Upper lobe of right lung (tissue), 1 donor: ENCODE measurements around the gene AXL. TPM values are rescaled to one million over a fixed set of nuclear protein-coding genes. Genes with fewer than 3 reads are reported as not detected.

Experiments
- ATAC-seq: fragments of 200-7000 bp; cut with Tn5 transposase; one replicate; pipeline ENCODE4 v1.9.1; 2020; ENCODE audit warnings: mild to moderate bottlenecking, moderate library complexity
- DNase-seq: peaks from one replicate; pipeline ENCODE4 v3.0.0-alpha.2; 2020
- H3K27ac ChIP-seq: fragments of 200-600 bp; one replicate; pipeline ENCODE4 v1.8.0; 2022
- H3K27me3 ChIP-seq: fragments of 200-600 bp; one replicate; pipeline ENCODE4 v1.8.0; 2022; ENCODE audit warnings: mild to moderate bottlenecking
- H3K36me3 ChIP-seq: fragments of 200-600 bp; one replicate; pipeline ENCODE4 v1.8.0; 2022
- H3K4me1 ChIP-seq: fragments of 200-600 bp; one replicate; pipeline ENCODE4 v1.8.0; 2022
- H3K4me3 ChIP-seq: fragments of 200-600 bp; one replicate; pipeline ENCODE4 v1.8.0; 2022; ENCODE audit warnings: mild to moderate bottlenecking
- H3K9me3 ChIP-seq: fragments of 200-600 bp; one replicate; pipeline ENCODE4 v1.8.0; 2022
- intact Hi-C: fragments of 100-400 bp; cut with DNase I; formaldehyde crosslinking; loops from one replicate; pipeline ENCODE4 v1.11.0; 2022
- total RNA-seq: library from RNA; stranded (reverse); fragmentation: NEBNext Ultra II Directional; extraction: Animal tissue kit (Norgen Biotek cat#: 25700); gene quantifications from one replicate; pipeline ENCODE4 v1.2.1, GENCODE V29; 2021
- TF ChIP-seq, protein P1 (sequence below): fragments of 200-600 bp; IDR thresholded peaks from one replicate; pipeline ENCODE4 v1.8.0; 2022; ENCODE audit warnings: antibody characterized with exemption
- donor health status: DM: no; HTN: yes; CAD: no; lungs with severe emphysema.

Gene AXL
- total RNA-seq, 1 donor from 2014 or later: 59.1 TPM

GRCh38 chr19:41307090-41307875 lies 88.3 kb downstream of the AXL start:
- DNase-seq (no peak), ATAC-seq (no peak)
- Histone ChIP-seq H3K4me3 (peak overlapping the region; percentile 10), H3K27me3 (no peaks in the 10 kb centered on the region), H3K27ac (peak overlapping the region; percentile 79), H3K9me3 (no peaks in the 10 kb centered on the region), H3K4me1 (peaks cover 40% of the 10 kb centered on the region), H3K36me3 (peaks cover 59% of the 10 kb centered on the region)
- intact Hi-C loops: no loop called here
- TF ChIP-seq, protein P1, sequence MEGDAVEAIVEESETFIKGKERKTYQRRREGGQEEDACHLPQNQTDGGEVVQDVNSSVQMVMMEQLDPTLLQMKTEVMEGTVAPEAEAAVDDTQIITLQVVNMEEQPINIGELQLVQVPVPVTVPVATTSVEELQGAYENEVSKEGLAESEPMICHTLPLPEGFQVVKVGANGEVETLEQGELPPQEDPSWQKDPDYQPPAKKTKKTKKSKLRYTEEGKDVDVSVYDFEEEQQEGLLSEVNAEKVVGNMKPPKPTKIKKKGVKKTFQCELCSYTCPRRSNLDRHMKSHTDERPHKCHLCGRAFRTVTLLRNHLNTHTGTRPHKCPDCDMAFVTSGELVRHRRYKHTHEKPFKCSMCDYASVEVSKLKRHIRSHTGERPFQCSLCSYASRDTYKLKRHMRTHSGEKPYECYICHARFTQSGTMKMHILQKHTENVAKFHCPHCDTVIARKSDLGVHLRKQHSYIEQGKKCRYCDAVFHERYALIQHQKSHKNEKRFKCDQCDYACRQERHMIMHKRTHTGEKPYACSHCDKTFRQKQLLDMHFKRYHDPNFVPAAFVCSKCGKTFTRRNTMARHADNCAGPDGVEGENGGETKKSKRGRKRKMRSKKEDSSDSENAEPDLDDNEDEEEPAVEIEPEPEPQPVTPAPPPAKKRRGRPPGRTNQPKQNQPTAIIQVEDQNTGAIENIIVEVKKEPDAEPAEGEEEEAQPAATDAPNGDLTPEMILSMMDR: no peak

- peaks cover 59% of the 10 kb centered on the region for H3K36me3 ChIP-seq
- no peaks in the 10 kb centered on the region for H3K9me3 ChIP-seq
- H3K4me3 ChIP-seq: no peak overlapping the region
- no peak for ATAC-seq
- DNase-seq: no peak
- TF ChIP-seq, protein P1: no peak
- intact Hi-C loops: no loop called here
- H3K4me1 ChIP-seq: peaks cover 40% of the 10 kb centered on the region
- no peaks in the 10 kb centered on the region for H3K27me3 ChIP-seq
- peak overlapping the region; percentile 79 for H3K27ac ChIP-seq
Observed at GRCh38 chr19:41307954-41308449, 89.0 kb downstream of the AXL start.

GRCh38 chr19:41308450-41309179 lies 89.6 kb downstream of the AXL start:
- Histone ChIP-seq H3K27me3 (no peaks in the 10 kb centered on the region), H3K27ac (peak overlapping the region; percentile 96), H3K4me3 (peak overlapping the region; percentile 66), H3K36me3 (peaks cover 59% of the 10 kb centered on the region), H3K4me1 (peaks cover 40% of the 10 kb centered on the region), H3K9me3 (no peaks in the 10 kb centered on the region)
- peak; percentile 93 for DNase-seq
- peak; percentile 85 for ATAC-seq
- intact Hi-C loops: no loop called here
- TF ChIP-seq, protein P1: peak; percentile 99

DNA sequence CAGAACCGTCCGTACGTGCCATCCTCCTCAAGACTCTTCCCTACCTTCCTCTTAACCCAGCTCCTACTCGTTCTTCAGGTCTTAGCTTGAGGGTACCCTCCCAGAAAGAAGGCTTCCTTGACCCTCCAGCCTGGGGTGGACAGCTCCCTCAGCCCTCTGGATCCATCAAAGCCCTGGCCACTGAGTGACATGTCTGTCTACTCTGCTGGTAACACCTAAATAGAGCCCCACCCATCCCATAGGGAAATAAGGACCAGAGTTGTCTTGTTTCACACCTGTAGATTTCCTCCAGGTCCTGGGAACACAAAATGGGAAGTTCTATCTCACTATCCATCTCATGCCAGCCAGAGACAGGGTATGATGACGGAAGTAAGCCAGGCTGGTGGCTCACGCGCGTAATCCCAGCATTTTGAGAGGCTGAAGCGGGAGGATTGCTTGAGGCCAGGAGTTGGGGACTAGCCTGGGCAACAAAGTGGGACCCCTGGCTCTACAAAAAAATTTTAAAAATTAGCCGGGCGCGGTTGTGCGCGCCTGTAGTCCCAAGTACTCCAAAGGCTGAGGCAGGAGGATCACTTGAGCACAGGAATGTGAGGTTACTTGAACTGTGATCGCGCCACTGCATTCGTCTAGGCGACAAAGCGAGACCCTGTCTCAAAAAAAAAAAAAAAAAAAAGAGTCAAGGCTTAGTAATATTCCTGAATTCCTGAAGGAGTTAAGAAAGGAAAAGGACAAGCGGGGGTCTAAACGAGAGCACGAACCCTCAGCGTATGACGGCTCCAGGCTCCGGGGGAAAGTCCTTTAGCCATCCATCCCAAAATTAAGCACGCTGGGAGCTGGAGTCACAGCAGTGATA lies 90.4 kb downstream of the AXL start:
- TF ChIP-seq, protein P1: no peak
- no peak for DNase-seq
- ATAC-seq: peak; percentile 3
- peaks cover 56% of the 10 kb centered on the region for H3K36me3 ChIP-seq
- no peaks in the 10 kb centered on the region for H3K9me3 ChIP-seq
- H3K27me3 ChIP-seq: no peaks in the 10 kb centered on the region
- intact Hi-C loops: no loop called here
- H3K27ac ChIP-seq: peak overlapping the region; percentile 96
- H3K4me1 ChIP-seq: peaks cover 40% of the 10 kb centered on the region
- peak overlapping the region; percentile 66 for H3K4me3 ChIP-seq
